KMS-11 (cell line): Measurements from ENCODE around the gene ICOSLG.

Source experiments
- H2AFZ ChIP-seq: fragments of 200-600 bp; sonication (generic); 2 replicates; pipeline ENCODE4 v1.6.1; 2016; ENCODE audit warnings: antibody characterized with exemption, mixed run types, low read depth
- H3K27ac ChIP-seq: fragments of 200-600 bp; sonication (generic); 2 replicates; pipeline ENCODE4 v1.6.1; 2016; ENCODE audit warnings: mild to moderate bottlenecking, mixed run types
- H3K27me3 ChIP-seq: fragments of 200-600 bp; sonication (generic); 2 replicates; pipeline ENCODE4 v1.6.1; 2017; ENCODE audit warnings: mild to moderate bottlenecking, low read depth, mixed run types, moderate library complexity; ENCODE audit not compliant: insufficient read depth
- H3K36me3 ChIP-seq: fragments of 200-600 bp; sonication (generic); 2 replicates; pipeline ENCODE4 v1.6.1; 2017; ENCODE audit warnings: mild to moderate bottlenecking, mixed run types; ENCODE audit not compliant: insufficient read depth
- H3K4me1 ChIP-seq: fragments of 200-600 bp; sonication (generic); 2 replicates; pipeline ENCODE4 v1.6.1; 2016; ENCODE audit warnings: mild to moderate bottlenecking, low read depth, mixed run types; ENCODE audit not compliant: poor library complexity, severe bottlenecking
- H3K4me2 ChIP-seq: fragments of 200-600 bp; sonication (generic); 2 replicates; pipeline ENCODE4 v1.7.0; 2016; ENCODE audit warnings: mild to moderate bottlenecking, mixed run types
- H3K4me3 ChIP-seq: fragments of 200-600 bp; sonication (generic); IDR thresholded peaks from 2 replicates; pipeline ENCODE4 v1.6.1; 2017; ENCODE audit warnings: low read depth, low read length, mixed read lengths; ENCODE audit not compliant: insufficient read depth
- H3K79me2 ChIP-seq: fragments of 200-600 bp; sonication (generic); 2 replicates; pipeline ENCODE4 v1.6.1; 2016; ENCODE audit warnings: low read depth, mixed run types; ENCODE audit not compliant: insufficient read depth
- H3K9ac ChIP-seq: fragments of 200-600 bp; sonication (generic); 2 replicates; pipeline ENCODE4 v1.6.1; 2016; ENCODE audit warnings: mild to moderate bottlenecking, mixed run types
- H4K20me1 ChIP-seq: fragments of 200-600 bp; sonication (generic); 2 replicates; pipeline ENCODE4 v1.6.1; 2016; ENCODE audit warnings: mild to moderate bottlenecking, mixed run types; ENCODE audit not compliant: insufficient read depth
- CTCF ChIP-seq: fragments of 200-600 bp; sonication (generic); conservative IDR thresholded peaks from 2 replicates; pipeline ENCODE4 v1.6.1; 2017; ENCODE audit warnings: low read depth, mild to moderate bottlenecking, antibody characterized with exemption, low read length, moderate library complexity, mixed read lengths

Gene ICOSLG

DNA sequence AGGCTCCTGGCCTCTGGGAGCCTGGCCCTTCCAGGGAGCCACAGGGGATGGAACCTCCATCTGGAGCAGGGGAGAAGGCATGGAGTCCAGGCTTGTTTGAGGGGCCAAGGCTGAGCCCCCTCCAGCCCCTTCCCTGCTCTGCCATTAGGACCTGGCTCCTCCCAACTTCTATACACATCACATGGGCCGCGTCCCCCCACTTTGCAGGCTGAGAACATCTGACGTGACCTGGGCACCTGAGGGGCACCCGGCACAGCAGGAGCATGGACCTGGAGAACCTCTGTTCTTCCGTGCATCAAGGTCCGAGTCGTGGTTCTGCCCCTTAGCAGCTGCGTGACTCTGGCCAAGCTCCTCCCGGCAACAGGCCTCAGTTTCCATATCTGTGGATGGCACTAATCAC lies 41.1 kb upstream of the ICOSLG start:
- TF ChIP-seq CTCF = no peak
- no peak overlapping the region for H3K4me3 ChIP-seq
- H3K36me3 ChIP-seq = no peaks in the 10 kb centered on the region
- H3K4me1 ChIP-seq = no peaks in the 10 kb centered on the region
- no peaks in the 10 kb centered on the region for H3K79me2 ChIP-seq
- H3K9ac ChIP-seq = no peak overlapping the region
- no peaks in the 10 kb centered on the region for H4K20me1 ChIP-seq
- no peak overlapping the region for H3K27ac ChIP-seq
- no peak overlapping the region for H2AFZ ChIP-seq
- H3K4me2 ChIP-seq = no peak overlapping the region
- H3K27me3 ChIP-seq = peaks cover 33% of the 10 kb centered on the region

DNA sequence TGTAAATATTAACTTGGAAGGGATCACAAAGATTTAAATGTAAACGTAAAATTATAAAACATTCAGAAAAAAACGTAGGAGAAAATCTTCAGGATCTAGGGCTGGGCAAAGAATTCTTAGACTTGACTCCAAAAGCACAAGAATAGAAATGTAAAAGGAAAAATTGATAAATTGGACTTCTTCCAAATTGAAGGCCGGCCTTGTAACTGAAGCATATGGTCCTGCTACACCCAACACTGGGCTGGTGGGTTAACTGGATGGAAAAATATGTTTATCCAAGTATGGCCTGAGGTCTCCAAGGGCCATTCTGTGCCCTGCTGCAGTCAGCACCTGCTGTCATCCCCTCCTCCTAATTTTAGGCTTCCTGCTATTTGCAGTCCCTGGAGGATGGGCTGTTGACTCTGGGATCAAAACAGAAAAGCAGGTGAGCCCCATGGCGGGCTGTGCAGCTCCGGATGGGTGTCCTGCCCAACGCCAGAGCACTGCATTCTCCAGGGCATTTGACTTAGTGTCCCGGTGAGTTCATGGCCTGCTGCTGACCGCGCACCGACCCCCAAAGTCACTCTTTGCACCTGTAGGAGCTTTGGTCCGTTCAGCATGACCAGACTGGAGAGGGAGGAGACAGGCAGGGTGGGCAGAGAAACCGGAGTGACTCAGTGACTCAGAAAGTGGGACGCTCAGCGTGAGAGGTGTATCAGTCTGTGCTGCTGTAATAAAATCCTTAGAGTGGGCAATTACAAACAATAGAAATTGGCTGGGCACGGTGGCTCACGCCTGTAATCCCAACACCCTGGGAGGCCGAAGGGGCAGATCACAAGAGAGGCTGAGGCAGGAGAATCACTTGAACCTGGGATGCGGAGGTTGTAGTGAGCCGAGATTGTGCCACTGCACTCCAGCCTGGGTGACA lies 38.9 kb upstream of the ICOSLG start:
- Histone ChIP-seq H3K4me3 (no peak overlapping the region), H3K9ac (no peak overlapping the region), H4K20me1 (no peaks in the 10 kb centered on the region), H3K27me3 (peaks cover 15% of the 10 kb centered on the region; the same call in 1 of the 2 replicates), H3K79me2 (no peaks in the 10 kb centered on the region), H3K4me1 (no peaks in the 10 kb centered on the region), H3K36me3 (no peaks in the 10 kb centered on the region), H3K27ac (no peak overlapping the region), H3K4me2 (no peak overlapping the region), H2AFZ (no peak overlapping the region)
- TF ChIP-seq CTCF = no peak

GRCh38 chr21:44275041-44275440 lies 34.3 kb upstream of the ICOSLG start:
- H2AFZ ChIP-seq = no peak overlapping the region
- H3K27ac ChIP-seq = no peak overlapping the region
- no peaks in the 10 kb centered on the region for H3K4me1 ChIP-seq
- TF ChIP-seq CTCF = no peak
- no peak overlapping the region for H3K4me2 ChIP-seq
- H3K79me2 ChIP-seq = no peaks in the 10 kb centered on the region
- H3K4me3 ChIP-seq = no peak overlapping the region
- no peak overlapping the region for H3K9ac ChIP-seq
- no peaks in the 10 kb centered on the region; the same call in 1 of the 2 replicates for H3K27me3 ChIP-seq
- no peaks in the 10 kb centered on the region for H3K36me3 ChIP-seq
- H4K20me1 ChIP-seq = no peaks in the 10 kb centered on the region

GRCh38 chr21:44273046-44273445 lies 32.3 kb upstream of the ICOSLG start:
- no peaks in the 10 kb centered on the region for H3K36me3 ChIP-seq

More at GRCh38 chr21:44273046-44273445, 32.3 kb upstream of the ICOSLG start:
- Histone ChIP-seq H2AFZ (no peak overlapping the region), H3K9ac (no peak overlapping the region), H3K4me3 (no peak overlapping the region), H3K27ac (no peak overlapping the region), H3K27me3 (no peaks in the 10 kb centered on the region; the same call in 1 of the 2 replicates), H3K79me2 (no peaks in the 10 kb centered on the region), H3K4me1 (no peaks in the 10 kb centered on the region), H4K20me1 (no peaks in the 10 kb centered on the region), H3K4me2 (no peak overlapping the region)
- no peak for TF ChIP-seq CTCF
